ENCODE data around the gene PAQR4. TPM values are rescaled to one million over a fixed set of nuclear protein-coding genes. Genes with fewer than 3 reads are reported as not detected.

Gene PAQR4
- total and polyA plus RNA-seq, 2 of the 13 experiments (the other 11 are each of a cell fraction or from before 2014, with no cell fraction given) = 15.9 to 24.8 TPM

DNA sequence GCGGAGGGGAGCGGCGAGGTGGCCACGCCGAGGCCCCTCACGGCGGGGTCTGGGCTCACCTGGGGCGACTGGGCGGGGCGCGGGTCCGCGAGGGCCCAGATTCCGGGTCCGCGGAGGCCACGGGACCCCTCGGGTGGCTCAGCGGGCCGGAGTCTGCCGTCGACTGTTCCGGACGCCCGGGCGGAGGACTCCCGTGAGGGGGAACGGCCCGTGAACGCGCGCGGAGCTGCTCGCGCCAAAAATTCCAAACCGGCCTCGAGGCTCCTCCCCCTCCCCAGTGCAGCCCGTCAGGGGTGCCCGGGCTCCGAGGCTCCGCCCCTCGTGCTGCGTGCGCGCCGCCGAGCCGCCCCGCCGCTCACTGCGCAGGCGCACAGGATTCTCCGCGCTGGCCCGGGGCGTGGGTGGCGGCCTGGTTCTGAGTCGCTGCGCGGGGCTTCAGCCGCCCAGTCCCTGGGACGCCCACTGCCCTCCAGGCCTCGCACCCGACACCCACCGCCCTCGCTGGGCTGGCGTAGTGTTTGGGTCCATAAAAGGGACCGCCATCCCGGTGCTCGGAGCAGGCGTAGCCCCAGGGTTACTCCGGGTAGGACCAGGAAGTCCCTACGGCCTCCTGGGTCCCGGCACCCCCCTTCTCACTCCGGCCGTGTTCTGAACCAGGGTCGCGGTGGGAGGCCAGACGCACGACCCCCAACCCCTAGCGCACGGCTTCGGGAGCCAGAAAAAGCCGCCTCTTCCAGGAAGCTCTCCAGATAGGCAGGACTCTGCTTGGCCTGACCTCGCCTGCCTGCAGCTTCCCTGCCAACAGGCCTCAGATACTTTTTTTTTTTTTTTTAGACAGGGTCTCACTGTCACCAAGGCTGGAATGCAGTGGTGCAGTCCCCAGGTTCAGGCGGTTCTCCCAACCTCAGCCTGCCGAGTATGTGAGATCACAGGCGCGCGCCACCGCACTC, 11.4 kb downstream of the PAQR4 start, which contains the start of gene PKMYT1 (continued):
- TF ChIP-seq SALL2 (CRISPR knock-in tag; IDR thresholded peaks at IDR 0.05) = no peak
- TF ChIP-seq CC2D1A (CRISPR knock-in tag; IDR thresholded peaks at IDR 0.05) = no peak
- TF ChIP-seq BHLHE40 (IDR thresholded peaks at IDR 0.05; ENCODE audit: low read length) = no peak
- no peak for TF ChIP-seq ZNF552 (CRISPR knock-in tag; IDR thresholded peaks at IDR 0.05; ENCODE audit: borderline replicate concordance)
- TF ChIP-seq, protein P1, sequence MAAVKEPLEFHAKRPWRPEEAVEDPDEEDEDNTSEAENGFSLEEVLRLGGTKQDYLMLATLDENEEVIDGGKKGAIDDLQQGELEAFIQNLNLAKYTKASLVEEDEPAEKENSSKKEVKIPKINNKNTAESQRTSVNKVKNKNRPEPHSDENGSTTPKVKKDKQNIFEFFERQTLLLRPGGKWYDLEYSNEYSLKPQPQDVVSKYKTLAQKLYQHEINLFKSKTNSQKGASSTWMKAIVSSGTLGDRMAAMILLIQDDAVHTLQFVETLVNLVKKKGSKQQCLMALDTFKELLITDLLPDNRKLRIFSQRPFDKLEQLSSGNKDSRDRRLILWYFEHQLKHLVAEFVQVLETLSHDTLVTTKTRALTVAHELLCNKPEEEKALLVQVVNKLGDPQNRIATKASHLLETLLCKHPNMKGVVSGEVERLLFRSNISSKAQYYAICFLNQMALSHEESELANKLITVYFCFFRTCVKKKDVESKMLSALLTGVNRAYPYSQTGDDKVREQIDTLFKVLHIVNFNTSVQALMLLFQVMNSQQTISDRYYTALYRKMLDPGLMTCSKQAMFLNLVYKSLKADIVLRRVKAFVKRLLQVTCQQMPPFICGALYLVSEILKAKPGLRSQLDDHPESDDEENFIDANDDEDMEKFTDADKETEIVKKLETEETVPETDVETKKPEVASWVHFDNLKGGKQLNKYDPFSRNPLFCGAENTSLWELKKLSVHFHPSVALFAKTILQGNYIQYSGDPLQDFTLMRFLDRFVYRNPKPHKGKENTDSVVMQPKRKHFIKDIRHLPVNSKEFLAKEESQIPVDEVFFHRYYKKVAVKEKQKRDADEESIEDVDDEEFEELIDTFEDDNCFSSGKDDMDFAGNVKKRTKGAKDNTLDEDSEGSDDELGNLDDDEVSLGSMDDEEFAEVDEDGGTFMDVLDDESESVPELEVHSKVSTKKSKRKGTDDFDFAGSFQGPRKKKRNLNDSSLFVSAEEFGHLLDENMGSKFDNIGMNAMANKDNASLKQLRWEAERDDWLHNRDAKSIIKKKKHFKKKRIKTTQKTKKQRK (IDR thresholded peaks at IDR 0.05; ENCODE audit: low read length) = no peak
- no peak for TF ChIP-seq SATB2 (CRISPR knock-in tag; IDR thresholded peaks at IDR 0.05)
- TF ChIP-seq NR2C2 (CRISPR knock-in tag; IDR thresholded peaks at IDR 0.05; ENCODE audit: borderline replicate concordance) = no peak
- TF ChIP-seq FOSL1 (CRISPR knock-in tag; IDR thresholded peaks at IDR 0.05; ENCODE audit: borderline replicate concordance) = no peak
- TF ChIP-seq ZNF557 (CRISPR knock-in tag; IDR thresholded peaks at IDR 0.05) = no peak
- TF ChIP-seq, protein P2, sequence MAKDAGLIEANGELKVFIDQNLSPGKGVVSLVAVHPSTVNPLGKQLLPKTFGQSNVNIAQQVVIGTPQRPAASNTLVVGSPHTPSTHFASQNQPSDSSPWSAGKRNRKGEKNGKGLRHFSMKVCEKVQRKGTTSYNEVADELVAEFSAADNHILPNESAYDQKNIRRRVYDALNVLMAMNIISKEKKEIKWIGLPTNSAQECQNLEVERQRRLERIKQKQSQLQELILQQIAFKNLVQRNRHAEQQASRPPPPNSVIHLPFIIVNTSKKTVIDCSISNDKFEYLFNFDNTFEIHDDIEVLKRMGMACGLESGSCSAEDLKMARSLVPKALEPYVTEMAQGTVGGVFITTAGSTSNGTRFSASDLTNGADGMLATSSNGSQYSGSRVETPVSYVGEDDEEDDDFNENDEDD (CRISPR knock-in tag; IDR thresholded peaks at IDR 0.05; ENCODE audit: borderline replicate concordance) = peak; percentile 86; the same call in 1 of the 2 replicates
- TF ChIP-seq ZNF331 (CRISPR knock-in tag; IDR thresholded peaks at IDR 0.05) = no peak
- TF ChIP-seq SMAD3 (CRISPR knock-in tag; IDR thresholded peaks at IDR 0.05) = no peak
- TF ChIP-seq, protein P3, sequence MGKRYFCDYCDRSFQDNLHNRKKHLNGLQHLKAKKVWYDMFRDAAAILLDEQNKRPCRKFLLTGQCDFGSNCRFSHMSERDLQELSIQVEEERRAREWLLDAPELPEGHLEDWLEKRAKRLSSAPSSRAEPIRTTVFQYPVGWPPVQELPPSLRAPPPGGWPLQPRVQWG (CRISPR knock-in tag; IDR thresholded peaks at IDR 0.05; ENCODE audit: borderline replicate concordance, low read depth) = no peak
- TF ChIP-seq SPEN (CRISPR knock-in tag; IDR thresholded peaks at IDR 0.05; ENCODE audit: low read depth) = peak; percentile 74
- no peak for TF ChIP-seq ZNF792 (CRISPR knock-in tag; IDR thresholded peaks at IDR 0.05)
- TF ChIP-seq, protein P4, sequence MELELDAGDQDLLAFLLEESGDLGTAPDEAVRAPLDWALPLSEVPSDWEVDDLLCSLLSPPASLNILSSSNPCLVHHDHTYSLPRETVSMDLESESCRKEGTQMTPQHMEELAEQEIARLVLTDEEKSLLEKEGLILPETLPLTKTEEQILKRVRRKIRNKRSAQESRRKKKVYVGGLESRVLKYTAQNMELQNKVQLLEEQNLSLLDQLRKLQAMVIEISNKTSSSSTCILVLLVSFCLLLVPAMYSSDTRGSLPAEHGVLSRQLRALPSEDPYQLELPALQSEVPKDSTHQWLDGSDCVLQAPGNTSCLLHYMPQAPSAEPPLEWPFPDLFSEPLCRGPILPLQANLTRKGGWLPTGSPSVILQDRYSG (CRISPR knock-in tag; IDR thresholded peaks at IDR 0.05) = 0 out of 2 replicates have a peak, but pooled peaks have one; percentile 76
- TF ChIP-seq, protein P5, sequence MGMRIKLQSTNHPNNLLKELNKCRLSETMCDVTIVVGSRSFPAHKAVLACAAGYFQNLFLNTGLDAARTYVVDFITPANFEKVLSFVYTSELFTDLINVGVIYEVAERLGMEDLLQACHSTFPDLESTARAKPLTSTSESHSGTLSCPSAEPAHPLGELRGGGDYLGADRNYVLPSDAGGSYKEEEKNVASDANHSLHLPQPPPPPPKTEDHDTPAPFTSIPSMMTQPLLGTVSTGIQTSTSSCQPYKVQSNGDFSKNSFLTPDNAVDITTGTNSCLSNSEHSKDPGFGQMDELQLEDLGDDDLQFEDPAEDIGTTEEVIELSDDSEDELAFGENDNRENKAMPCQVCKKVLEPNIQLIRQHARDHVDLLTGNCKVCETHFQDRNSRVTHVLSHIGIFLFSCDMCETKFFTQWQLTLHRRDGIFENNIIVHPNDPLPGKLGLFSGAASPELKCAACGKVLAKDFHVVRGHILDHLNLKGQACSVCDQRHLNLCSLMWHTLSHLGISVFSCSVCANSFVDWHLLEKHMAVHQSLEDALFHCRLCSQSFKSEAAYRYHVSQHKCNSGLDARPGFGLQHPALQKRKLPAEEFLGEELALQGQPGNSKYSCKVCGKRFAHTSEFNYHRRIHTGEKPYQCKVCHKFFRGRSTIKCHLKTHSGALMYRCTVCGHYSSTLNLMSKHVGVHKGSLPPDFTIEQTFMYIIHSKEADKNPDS (CRISPR knock-in tag; IDR thresholded peaks at IDR 0.05) = 0 out of 2 replicates have a peak, but pooled peaks have one; percentile 26
- TF ChIP-seq ZNF124 (CRISPR knock-in tag; IDR thresholded peaks at IDR 0.05) = no peak
